ENCODE measurements around the gene MOV10L1.
A peak's percentile ranks its signal among the peaks of the same experiment; 100 is the strongest.

The MOV10L1 gene

GRCh38 chr22:50170453-50171318 is 80.9 kb downstream of the MOV10L1 start, which contains the start of gene PANX2:
Gene PANX2 (plus strand): TSS chr22:50170731. CDS start chr22:50170731, 0 bp downstream.
- Histone ChIP-seq H3K27me3 (ENCODE audit: control insufficient read depth, insufficient read depth, low read length) (peaks cover 25% of the 10 kb centered on the region), H3K4me1 (ENCODE audit: control insufficient read depth, insufficient read depth, low read length) (no peaks in the 10 kb centered on the region), H3K36me3 (ENCODE audit: insufficient read depth, low read length) (no peaks in the 10 kb centered on the region), H3K9me3 (replicated peaks; ENCODE audit: low read length) (no peaks in the 10 kb centered on the region), H3K9ac (ENCODE audit: low read depth, low read length) (no peak within 1 kb of the TSS), H3K4me3 (ENCODE audit: low read length) (peak within 1 kb of the TSS; percentile 62), H3K4me2 (ENCODE audit: low read length) (peak within 1 kb of the TSS; percentile 75)

GRCh38 chr22:50171319-50171964 is 81.6 kb downstream of the MOV10L1 start:
- H3K4me1 ChIP-seq (ENCODE audit: control insufficient read depth, insufficient read depth, low read length) = no peaks in the 10 kb centered on the region
- H3K9ac ChIP-seq (ENCODE audit: low read depth, low read length) = no peak overlapping the region
- H3K27me3 ChIP-seq (ENCODE audit: control insufficient read depth, insufficient read depth, low read length) = peaks cover 25% of the 10 kb centered on the region
- no peaks in the 10 kb centered on the region for H3K36me3 ChIP-seq (ENCODE audit: insufficient read depth, low read length)
- H3K9me3 ChIP-seq (replicated peaks; ENCODE audit: low read length) = no peaks in the 10 kb centered on the region
- no peak overlapping the region for H3K4me3 ChIP-seq (ENCODE audit: low read length)
- peak overlapping the region; percentile 75 for H3K4me2 ChIP-seq (ENCODE audit: low read length)

- Histone ChIP-seq H3K9ac (ENCODE audit: low read depth, low read length) (no peak overlapping the region), H3K4me3 (ENCODE audit: low read length) (no peak overlapping the region), H3K4me1 (ENCODE audit: control insufficient read depth, insufficient read depth, low read length) (no peaks in the 10 kb centered on the region), H3K36me3 (ENCODE audit: insufficient read depth, low read length) (no peaks in the 10 kb centered on the region), H3K9me3 (replicated peaks; ENCODE audit: low read length) (no peaks in the 10 kb centered on the region), H3K27me3 (ENCODE audit: control insufficient read depth, insufficient read depth, low read length) (peaks cover 25% of the 10 kb centered on the region), H3K4me2 (ENCODE audit: low read length) (no peak overlapping the region)
Measured at GRCh38 chr22:50171965-50172421, 82.2 kb downstream of the MOV10L1 start.

GRCh38 chr22:50173311-50173982 is 83.6 kb downstream of the MOV10L1 start:
- H3K27me3 ChIP-seq (ENCODE audit: control insufficient read depth, insufficient read depth, low read length) = peaks cover 22% of the 10 kb centered on the region
- no peak overlapping the region for H3K9ac ChIP-seq (ENCODE audit: low read depth, low read length)
- no peaks in the 10 kb centered on the region for H3K9me3 ChIP-seq (replicated peaks; ENCODE audit: low read length)
- H3K4me3 ChIP-seq (ENCODE audit: low read length) = no peak overlapping the region
- H3K36me3 ChIP-seq (ENCODE audit: insufficient read depth, low read length) = no peaks in the 10 kb centered on the region
- no peaks in the 10 kb centered on the region for H3K4me1 ChIP-seq (ENCODE audit: control insufficient read depth, insufficient read depth, low read length)
- H3K4me2 ChIP-seq (ENCODE audit: low read length) = no peak overlapping the region

GRCh38 chr22:50173983-50174355 is 84.2 kb downstream of the MOV10L1 start:
- Histone ChIP-seq H3K4me2 (ENCODE audit: low read length) (no peak overlapping the region), H3K9ac (ENCODE audit: low read depth, low read length) (no peak overlapping the region), H3K27me3 (ENCODE audit: control insufficient read depth, insufficient read depth, low read length) (peaks cover 17% of the 10 kb centered on the region), H3K4me1 (ENCODE audit: control insufficient read depth, insufficient read depth, low read length) (no peaks in the 10 kb centered on the region), H3K4me3 (ENCODE audit: low read length) (no peak overlapping the region), H3K36me3 (ENCODE audit: insufficient read depth, low read length) (no peaks in the 10 kb centered on the region), H3K9me3 (replicated peaks; ENCODE audit: low read length) (no peaks in the 10 kb centered on the region)

GRCh38 chr22:50174382-50175190 is 84.8 kb downstream of the MOV10L1 start:
- H3K9me3 ChIP-seq (replicated peaks; ENCODE audit: low read length) = no peaks in the 10 kb centered on the region
- no peaks in the 10 kb centered on the region for H3K4me1 ChIP-seq (ENCODE audit: control insufficient read depth, insufficient read depth, low read length)
- peaks cover 12% of the 10 kb centered on the region for H3K27me3 ChIP-seq (ENCODE audit: control insufficient read depth, insufficient read depth, low read length)
- no peak overlapping the region for H3K4me3 ChIP-seq (ENCODE audit: low read length)
- no peak overlapping the region for H3K9ac ChIP-seq (ENCODE audit: low read depth, low read length)
- H3K36me3 ChIP-seq (ENCODE audit: insufficient read depth, low read length) = no peaks in the 10 kb centered on the region
- no peak overlapping the region for H3K4me2 ChIP-seq (ENCODE audit: low read length)

- Histone ChIP-seq H3K4me3 (ENCODE audit: low read length) (no peak overlapping the region), H3K9ac (ENCODE audit: low read depth, low read length) (no peak overlapping the region), H3K27me3 (ENCODE audit: control insufficient read depth, insufficient read depth, low read length) (peaks cover 12% of the 10 kb centered on the region), H3K9me3 (replicated peaks; ENCODE audit: low read length) (no peaks in the 10 kb centered on the region), H3K36me3 (ENCODE audit: insufficient read depth, low read length) (no peaks in the 10 kb centered on the region), H3K4me2 (ENCODE audit: low read length) (no peak overlapping the region), H3K4me1 (ENCODE audit: control insufficient read depth, insufficient read depth, low read length) (no peaks in the 10 kb centered on the region)
Measured at GRCh38 chr22:50175191-50175461, 85.3 kb downstream of the MOV10L1 start.

GRCh38 chr22:50175921-50176849 is 86.4 kb downstream of the MOV10L1 start:
- Histone ChIP-seq H3K9me3 (replicated peaks; ENCODE audit: low read length) (no peaks in the 10 kb centered on the region), H3K9ac (ENCODE audit: low read depth, low read length) (no peak overlapping the region), H3K36me3 (ENCODE audit: insufficient read depth, low read length) (no peaks in the 10 kb centered on the region), H3K4me3 (ENCODE audit: low read length) (no peak overlapping the region), H3K4me2 (ENCODE audit: low read length) (no peak overlapping the region), H3K27me3 (ENCODE audit: control insufficient read depth, insufficient read depth, low read length) (peaks cover 7% of the 10 kb centered on the region), H3K4me1 (ENCODE audit: control insufficient read depth, insufficient read depth, low read length) (no peaks in the 10 kb centered on the region)

GRCh38 chr22:50176850-50177536 is 87.2 kb downstream of the MOV10L1 start:
- no peaks in the 10 kb centered on the region for H3K36me3 ChIP-seq (ENCODE audit: insufficient read depth, low read length)
- peaks cover 3% of the 10 kb centered on the region for H3K27me3 ChIP-seq (ENCODE audit: control insufficient read depth, insufficient read depth, low read length)
- no peak overlapping the region for H3K4me3 ChIP-seq (ENCODE audit: low read length)
- H3K4me1 ChIP-seq (ENCODE audit: control insufficient read depth, insufficient read depth, low read length) = no peaks in the 10 kb centered on the region
- no peak overlapping the region for H3K9ac ChIP-seq (ENCODE audit: low read depth, low read length)
- H3K9me3 ChIP-seq (replicated peaks; ENCODE audit: low read length) = no peaks in the 10 kb centered on the region
- no peak overlapping the region for H3K4me2 ChIP-seq (ENCODE audit: low read length)

Data from skeletal muscle satellite cell (primary cell).